Transverse colon (tissue), 4 donors: ENCODE measurements around the gene PDZRN3. TPM values are rescaled to one million over a fixed set of nuclear protein-coding genes. Genes with fewer than 3 reads are reported as not detected.
A peak's percentile ranks its signal among the peaks of the same experiment; 100 is the strongest.

Experiments
- DNase-seq: peaks from one replicate; pipeline ENCODE4 v3.0.0-alpha.2; 2019
- H3K27ac ChIP-seq, 4 donors: fragments of 200-600 bp; sonication (generic); 2 replicates each; pipeline ENCODE4 v1.5.1; 2016 to 2018; ENCODE audit warnings: inconsistent platforms in 4 of 4
- H3K27me3 ChIP-seq: fragments of 200-600 bp; sonication (generic); 2 replicates; pipeline ENCODE4 v1.5.1; 2017; ENCODE audit warnings: inconsistent platforms
- H3K36me3 ChIP-seq, 4 donors: fragments of 200-600 bp; sonication (generic); 2 replicates each; pipeline ENCODE4 v1.5.1; 2017 to 2019; ENCODE audit warnings: inconsistent platforms in 4 of 4
- H3K4me1 ChIP-seq, 4 donors: fragments of 200-600 bp; sonication (generic); 2 replicates each; pipeline ENCODE4 v1.5.1; 2017 to 2020; ENCODE audit warnings: inconsistent platforms in 4 of 4
- H3K4me3 ChIP-seq, 4 donors: fragments of 200-600 bp; sonication (generic); 1 replicate in 1 of 4; 2 replicates in 3 of 4; pipeline versions ENCODE4 v1.5.1 to v1.6.1; 2017 to 2019; ENCODE audit warnings: inconsistent platforms in 4 of 4
- H3K9me3 ChIP-seq, 2 donors: fragments of 200-600 bp; sonication (generic); 2 replicates each; pipeline ENCODE4 v1.5.1; 2017 to 2019; ENCODE audit warnings: inconsistent platforms in 2 of 2
- EP300 ChIP-seq: sonication (generic); formaldehyde crosslinking; IDR thresholded peaks from one replicate; pipeline ENCODE4 v1.6.1; 2017; ENCODE audit warnings: antibody characterized with exemption, low read depth
- POLR2A ChIP-seq: fragments of 450-650 bp; IDR thresholded peaks from one replicate; pipeline ENCODE4 v1.6.1; 2016; ENCODE audit warnings: antibody characterized with exemption, mild to moderate bottlenecking, moderate library complexity
- POLR2AphosphoS5 ChIP-seq, 3 donors: sonication (generic); formaldehyde crosslinking; IDR thresholded peaks; one replicate each; pipeline ENCODE4 v1.6.1; 2016; ENCODE audit warnings: antibody characterized with exemption in 3 of 3
- WGBS, 2 donors: methylation state at CpG; one replicate each; pipeline ENCODE4 v1.1.5; 2018; ENCODE audit warnings: low coverage in 1 of 2; 5-methylcytosine and 5-hydroxymethylcytosine counted together
- in situ Hi-C, 4 donors: fragments of 200-750 bp; cut with MboI; loops; one replicate each; pipeline versions ENCODE4 v1.15.0 to v1.15.1; 2017; ENCODE audit warnings: low sequenced_read_pairs in 3 of 4, low pct_ligation_motif_present in 1 of 4, low pct_unique_long_range_greater_than_20kb in 1 of 4
- intact Hi-C: fragments of 100-400 bp; cut with DNase I; formaldehyde crosslinking; loops from one replicate; pipeline ENCODE4 v1.15.1; 2023; ENCODE audit warnings: low total_unique reads
- total RNA-seq, 4 donors: library from RNA; depleted of rRNA; stranded (reverse); fragments of >200 nt; gene quantifications; one replicate each; pipeline ENCODE4 v1.1.0, GENCODE V29; 2016
- TF ChIP-seq, protein P1 (sequence below), 5 experiments: fragments of 200-600 bp in 3 of 5; fragments of 450-650 bp in 2 of 5; sonication (generic) in 3 of 5; IDR thresholded peaks; 1 replicate in 2 of 5; 2 replicates in 3 of 5; pipeline ENCODE4 v1.5.1; 2016 to 2017; ENCODE audit warnings: antibody characterized with exemption in 5 of 5, inconsistent platforms in 3 of 5, mild to moderate bottlenecking in 2 of 5, moderate library complexity in 1 of 5

The PDZRN3 gene
- total RNA-seq, 4 donors from 2014 or later = 31.9 to 191 (median 75.3) TPM

- Histone ChIP-seq H3K27ac (no peak overlapping the region), H3K36me3 (no peaks in the 10 kb centered on the region), H3K27me3 (no peaks in the 10 kb centered on the region), H3K4me1 (no peaks in the 10 kb centered on the region), H3K9me3 (no peaks in the 10 kb centered on the region), H3K4me3 (no peak overlapping the region)
- intact Hi-C loops = no loop called here
- DNase-seq = no peak
- in situ Hi-C loops = no loop called here
- TF ChIP-seq, protein P1, sequence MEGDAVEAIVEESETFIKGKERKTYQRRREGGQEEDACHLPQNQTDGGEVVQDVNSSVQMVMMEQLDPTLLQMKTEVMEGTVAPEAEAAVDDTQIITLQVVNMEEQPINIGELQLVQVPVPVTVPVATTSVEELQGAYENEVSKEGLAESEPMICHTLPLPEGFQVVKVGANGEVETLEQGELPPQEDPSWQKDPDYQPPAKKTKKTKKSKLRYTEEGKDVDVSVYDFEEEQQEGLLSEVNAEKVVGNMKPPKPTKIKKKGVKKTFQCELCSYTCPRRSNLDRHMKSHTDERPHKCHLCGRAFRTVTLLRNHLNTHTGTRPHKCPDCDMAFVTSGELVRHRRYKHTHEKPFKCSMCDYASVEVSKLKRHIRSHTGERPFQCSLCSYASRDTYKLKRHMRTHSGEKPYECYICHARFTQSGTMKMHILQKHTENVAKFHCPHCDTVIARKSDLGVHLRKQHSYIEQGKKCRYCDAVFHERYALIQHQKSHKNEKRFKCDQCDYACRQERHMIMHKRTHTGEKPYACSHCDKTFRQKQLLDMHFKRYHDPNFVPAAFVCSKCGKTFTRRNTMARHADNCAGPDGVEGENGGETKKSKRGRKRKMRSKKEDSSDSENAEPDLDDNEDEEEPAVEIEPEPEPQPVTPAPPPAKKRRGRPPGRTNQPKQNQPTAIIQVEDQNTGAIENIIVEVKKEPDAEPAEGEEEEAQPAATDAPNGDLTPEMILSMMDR (IDR thresholded peaks at IDR 0.05) = no peak
- TF ChIP-seq POLR2AphosphoS5 (IDR thresholded peaks at IDR 0.05) (no peak), EP300 (no peak), POLR2A (no peak)
Measured at GRCh38 chr3:73637042-73637441, 12.3 kb upstream of the PDZRN3 start.

DNA sequence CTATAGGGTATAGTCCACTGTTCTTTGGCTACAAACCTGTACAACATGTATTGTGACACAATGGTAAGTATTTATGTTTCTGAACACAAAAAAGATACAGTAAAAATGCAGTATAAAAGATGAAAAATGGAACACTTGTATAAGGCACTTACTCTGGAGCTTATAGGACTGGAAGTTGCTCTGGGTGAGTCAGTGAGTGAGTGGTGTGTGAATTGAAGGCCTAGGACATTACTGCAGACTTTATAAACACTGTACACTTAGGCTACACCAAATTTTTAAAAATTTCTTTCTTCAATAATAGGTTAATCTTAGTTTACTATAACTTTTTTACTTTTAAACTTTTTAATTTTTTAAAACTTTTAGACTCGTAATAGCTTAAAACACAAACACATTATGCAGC is 10.5 kb upstream of the PDZRN3 start:
- Histone ChIP-seq H3K4me1 (no peaks in the 10 kb centered on the region), H3K27me3 (no peaks in the 10 kb centered on the region), H3K36me3 (no peaks in the 10 kb centered on the region), H3K4me3 (no peak overlapping the region), H3K9me3 (no peaks in the 10 kb centered on the region), H3K27ac (no peak overlapping the region)
- intact Hi-C loops (no loop called here), in situ Hi-C loops (no loop called here)
- WGBS, 2 donors = 33 to 54% methylated on average over 1 of the region's 1 CpG
- no peak for TF ChIP-seq EP300
- no peak for DNase-seq

- WGBS, 2 donors = 63 to 65% methylated on average over 3 of the region's 3 CpGs
- no peaks in the 10 kb centered on the region for H3K4me1 ChIP-seq
- no peaks in the 10 kb centered on the region for H3K9me3 ChIP-seq
- H3K27ac ChIP-seq = no peak overlapping the region
- no peaks in the 10 kb centered on the region for H3K27me3 ChIP-seq
- TF ChIP-seq POLR2A = no peak
- TF ChIP-seq, protein P1 (IDR thresholded peaks at IDR 0.05) = no peak
- TF ChIP-seq EP300 = no peak
- TF ChIP-seq POLR2AphosphoS5 (IDR thresholded peaks at IDR 0.05) = no peak
- no peaks in the 10 kb centered on the region for H3K36me3 ChIP-seq
- no peak overlapping the region for H3K4me3 ChIP-seq
- no peak for DNase-seq
- in situ Hi-C loops = no loop called here
- intact Hi-C loops = no loop called here
Measured at GRCh38 chr3:73633916-73634344, 9.2 kb upstream of the PDZRN3 start.

- in situ Hi-C loops (no loop called here), intact Hi-C loops (no loop called here)
- DNase-seq = no peak
- no peaks in the 10 kb centered on the region for H3K9me3 ChIP-seq
- no peaks in the 10 kb centered on the region for H3K4me1 ChIP-seq
- H3K36me3 ChIP-seq = no peaks in the 10 kb centered on the region
- no peak overlapping the region for H3K4me3 ChIP-seq
- no peak overlapping the region for H3K27ac ChIP-seq
- WGBS, 2 donors = 71 to 72% methylated on average over 2 of the region's 2 CpGs
- TF ChIP-seq, protein P1 (IDR thresholded peaks at IDR 0.05) = no peak
- TF ChIP-seq EP300 (no peak), POLR2AphosphoS5 (IDR thresholded peaks at IDR 0.05) (no peak), POLR2A (no peak)
- no peaks in the 10 kb centered on the region for H3K27me3 ChIP-seq
Measured at GRCh38 chr3:73633453-73633852, 8.7 kb upstream of the PDZRN3 start.

DNA sequence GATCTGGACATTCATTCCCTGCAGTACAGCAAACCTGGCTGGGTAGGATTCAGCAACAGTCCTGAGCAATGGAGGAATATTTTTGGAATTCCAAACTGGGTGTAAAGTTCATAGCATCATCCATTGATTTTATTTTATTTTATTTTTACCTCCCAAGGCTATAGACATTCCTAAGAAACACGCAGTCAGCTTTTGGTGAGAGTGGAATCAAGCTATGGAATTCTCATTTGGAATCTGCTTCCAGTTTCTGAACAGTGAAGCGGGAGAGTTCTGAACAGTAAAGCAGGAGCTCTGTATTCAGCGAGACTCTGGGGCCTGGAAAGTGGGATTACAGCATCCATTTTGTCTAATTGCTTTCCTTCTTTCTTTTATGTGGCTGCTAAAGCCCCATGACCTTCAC is 1.4 kb upstream of the PDZRN3 start:
- no peaks in the 10 kb centered on the region for H3K36me3 ChIP-seq
- intact Hi-C loops (loop anchor here (10.0 kb wide), 2 partner anchors 211 to 219 kb away; no protein-coding TSS in a partner anchor), in situ Hi-C loops (no loop called here)
- no peaks in the 10 kb centered on the region for H3K27me3 ChIP-seq
- H3K9me3 ChIP-seq = no peaks in the 10 kb centered on the region
- peaks cover 0 to 20% (median 13%) of the 10 kb centered on the region in 4 donors for H3K4me1 ChIP-seq
- 64 to 65% methylated on average over 2 to 3 of the region's 3 CpGs for WGBS, 2 donors
- TF ChIP-seq EP300 (no peak), POLR2A (no peak), POLR2AphosphoS5 (IDR thresholded peaks at IDR 0.05) (no peak)
- TF ChIP-seq, protein P1 (IDR thresholded peaks at IDR 0.05) = no peak
- peak overlapping the region in 1 of 4 donors; percentile 72 for H3K4me3 ChIP-seq
- DNase-seq = no peak
- H3K27ac ChIP-seq = peak overlapping the region; percentile 86 to 93 (median 90)
